AG08395 (cell line): ENCODE data around the gene PPP2R5D.
A peak's percentile ranks its signal among the peaks of the same experiment; 100 is the strongest.

ENCODE experiments used
- DNase-seq: peaks from one replicate; pipeline ENCODE4 v3.0.0; 2012; ENCODE audit warnings: mixed read lengths, low spot score

PPP2R5D gene

GRCh38 chr6:42963855-42964605 lies 20.3 kb upstream of the PPP2R5D start:
- peak; percentile 52 for DNase-seq

DNA sequence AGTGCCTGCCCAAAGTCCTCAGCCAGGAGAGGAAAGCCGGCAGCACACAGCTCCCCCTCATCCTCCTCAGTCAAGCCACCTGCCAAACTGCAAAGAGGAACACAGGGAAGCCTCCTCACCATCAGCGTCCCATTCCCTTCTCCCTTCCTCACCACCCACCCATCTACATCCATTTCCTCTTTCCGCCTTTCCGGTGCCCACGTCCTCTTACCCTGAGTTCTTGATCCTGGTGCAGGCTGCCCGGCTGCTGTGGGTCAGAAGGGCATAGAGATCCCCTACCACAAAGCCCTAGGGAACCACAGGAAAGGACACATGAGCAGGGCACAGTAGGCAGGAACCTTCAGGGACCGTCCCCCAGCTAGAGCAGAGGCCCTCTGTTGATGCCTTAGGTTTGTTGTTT lies 17.8 kb upstream of the PPP2R5D start:
- no peak for DNase-seq

DNA sequence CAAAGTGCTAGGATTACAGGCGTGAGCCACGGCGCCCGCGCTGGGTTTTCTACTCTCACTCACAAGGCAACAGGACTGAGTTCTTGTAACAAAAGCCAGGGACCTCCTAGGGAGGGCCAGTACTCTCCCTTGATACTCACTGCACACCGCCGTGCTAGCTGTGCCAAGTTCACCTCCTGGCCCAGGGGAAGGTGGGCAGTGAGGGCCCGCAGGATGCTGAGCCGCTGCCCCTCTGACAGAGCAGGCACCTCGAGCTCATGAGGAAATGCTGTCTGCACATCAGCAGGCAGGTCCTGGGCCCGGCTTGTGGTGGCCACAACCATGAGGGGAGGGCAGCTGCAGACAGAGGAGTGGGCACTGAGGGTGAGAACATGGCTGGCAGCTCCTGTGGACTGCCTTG lies 17.1 kb upstream of the PPP2R5D start:
- DNase-seq, result no peak

GRCh38 chr6:42968126-42968701 lies 16.2 kb upstream of the PPP2R5D start:
- no peak for DNase-seq

DNA sequence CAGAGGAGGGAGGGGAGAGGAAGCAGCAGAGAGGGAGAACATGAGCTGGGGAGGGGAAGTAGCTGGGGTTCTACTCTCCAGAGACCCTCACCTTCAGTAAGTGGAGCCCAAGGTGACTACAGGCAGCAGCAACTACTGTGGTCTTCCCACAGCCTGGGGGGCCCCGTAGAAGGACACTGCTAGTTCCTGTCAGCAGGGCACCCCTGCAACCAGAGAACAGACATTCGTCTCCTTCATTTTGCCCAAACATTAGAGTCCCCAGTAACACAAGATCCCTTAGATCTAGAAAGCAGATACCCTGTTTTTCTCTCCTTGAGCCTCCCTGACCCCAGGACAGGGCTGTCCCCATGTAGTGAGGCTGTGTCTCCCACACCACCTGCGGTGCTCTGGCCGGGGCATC lies 15.6 kb upstream of the PPP2R5D start:
- DNase-seq, result no peak

DNA sequence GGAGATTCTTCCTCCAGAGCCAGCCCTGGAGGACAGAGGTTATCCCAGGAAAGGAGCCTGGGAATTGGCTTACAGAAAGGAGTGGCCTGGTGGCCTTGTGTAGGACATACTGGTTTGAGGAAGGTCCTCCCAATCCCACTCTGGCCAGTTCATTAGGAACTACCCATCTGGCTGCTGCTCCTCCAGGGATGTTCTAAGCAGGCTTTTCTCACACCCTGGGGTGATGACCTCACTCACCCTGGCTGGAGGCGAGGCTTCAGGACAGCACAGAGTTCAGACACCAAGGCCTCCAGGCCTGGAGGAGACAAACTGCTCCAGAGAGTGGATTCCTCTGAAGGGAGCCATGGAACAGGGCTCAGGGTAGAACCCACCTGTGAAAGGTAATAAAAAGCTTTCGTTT lies 14.9 kb upstream of the PPP2R5D start:
- DNase-seq, result no peak

DNA sequence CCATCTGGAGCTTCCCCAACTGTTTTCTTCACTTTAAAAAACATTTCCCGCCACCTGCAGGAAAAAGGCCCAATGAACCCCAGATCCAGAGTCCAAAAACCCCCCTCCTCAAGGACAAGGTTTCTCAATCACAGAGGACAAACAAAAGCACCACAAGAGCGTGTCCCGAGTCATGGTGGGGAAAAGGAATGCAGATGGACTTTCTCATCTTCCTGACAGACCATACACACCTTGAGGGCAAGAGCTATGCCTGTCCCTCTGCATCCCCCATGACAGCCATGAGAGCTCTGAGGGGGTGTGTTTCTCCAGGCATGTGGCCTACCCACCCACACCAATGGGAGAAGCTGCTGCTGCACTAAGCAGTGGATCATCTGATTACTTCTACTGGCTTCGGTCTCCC lies 14.4 kb upstream of the PPP2R5D start:
- DNase-seq, result no peak

GRCh38 chr6:42970871-42971612 lies 13.3 kb upstream of the PPP2R5D start:
- DNase-seq, result peak; percentile 35

- DNase-seq, result no peak
Observed at GRCh38 chr6:42971746-42972327, 12.5 kb upstream of the PPP2R5D start.

DNA sequence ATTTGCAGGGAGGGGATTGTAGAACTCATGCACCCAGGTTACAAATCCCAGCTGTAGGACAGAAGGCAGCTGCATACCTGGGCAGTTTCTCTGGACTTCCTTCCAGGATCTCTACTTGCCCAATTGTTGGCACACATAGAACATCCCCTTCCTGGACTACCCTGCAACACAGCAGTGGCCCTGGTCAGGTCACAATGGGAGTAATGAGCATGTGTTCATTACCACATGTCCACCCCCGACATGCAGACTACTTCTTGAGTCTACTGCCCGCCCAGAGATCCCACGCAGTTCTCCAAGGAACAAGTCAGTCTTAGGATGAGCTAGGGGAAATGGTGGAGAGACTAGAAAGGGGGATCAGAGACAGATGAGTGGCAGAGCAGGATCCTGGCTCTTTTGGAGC lies 10.4 kb upstream of the PPP2R5D start:
- DNase-seq, result no peak

GRCh38 chr6:42974919-42975505 lies 9.4 kb upstream of the PPP2R5D start:
- DNase-seq, result no peak

DNA sequence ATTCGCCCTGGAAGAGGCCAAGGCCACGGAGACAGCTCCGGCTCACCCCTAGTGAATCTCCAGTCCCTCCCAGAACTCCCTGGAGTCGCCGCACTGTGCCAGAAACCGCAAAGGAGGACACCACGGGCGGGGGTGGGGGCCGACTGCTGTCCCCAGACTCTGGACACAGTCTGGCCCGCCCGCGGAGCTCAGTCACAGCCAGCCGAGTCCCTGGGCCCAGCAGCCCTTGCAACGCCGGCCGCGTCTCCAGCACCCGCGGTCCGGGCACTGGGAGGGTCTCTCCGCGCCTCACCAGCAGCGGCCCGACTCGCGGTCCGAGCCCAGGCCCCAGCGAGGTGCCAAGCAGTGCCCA lies 5.9 kb upstream of the PPP2R5D start:
- DNase-seq, result peak; percentile 61

DNA sequence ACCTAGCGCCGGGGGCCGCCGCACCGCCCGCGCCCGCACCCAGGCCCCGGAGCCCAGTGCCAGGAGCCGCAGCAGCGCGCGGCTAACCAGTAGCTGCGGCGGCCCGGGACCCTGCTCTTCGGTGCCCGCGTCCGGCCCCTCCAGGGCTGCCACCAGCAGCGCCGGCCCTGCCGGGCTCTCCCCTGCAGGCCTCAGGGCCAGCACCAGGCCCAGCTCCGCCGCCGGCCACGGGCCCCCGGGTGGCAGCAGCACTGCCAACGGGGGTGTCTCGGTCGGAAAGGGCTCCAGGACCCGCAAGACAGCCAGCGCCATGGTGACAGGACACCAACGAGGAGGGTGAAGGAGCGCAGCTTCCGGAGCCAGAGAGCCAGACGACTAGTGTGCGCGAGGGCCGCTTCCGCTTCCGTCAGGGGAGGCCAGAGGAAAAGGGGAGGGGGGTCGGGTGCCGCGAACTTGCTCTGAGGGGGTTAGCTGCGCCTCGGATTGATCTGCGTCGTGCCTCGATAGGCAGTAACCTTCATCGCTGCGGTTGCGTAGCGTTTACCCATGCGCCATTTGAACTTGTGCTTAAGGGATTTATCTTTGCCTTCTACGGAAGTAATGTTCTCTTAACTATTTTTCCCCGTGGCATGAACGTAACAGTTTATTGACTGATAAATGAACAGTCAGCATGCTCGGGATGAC lies 5.4 kb upstream of the PPP2R5D start, which contains the start of gene PEX6:
Gene PEX6 (minus strand): TSS at position 343 of the 684 bp plus-strand sequence. CDS start 31 bp downstream, at position 312.
- DNase-seq, result peak; percentile 81

DNA sequence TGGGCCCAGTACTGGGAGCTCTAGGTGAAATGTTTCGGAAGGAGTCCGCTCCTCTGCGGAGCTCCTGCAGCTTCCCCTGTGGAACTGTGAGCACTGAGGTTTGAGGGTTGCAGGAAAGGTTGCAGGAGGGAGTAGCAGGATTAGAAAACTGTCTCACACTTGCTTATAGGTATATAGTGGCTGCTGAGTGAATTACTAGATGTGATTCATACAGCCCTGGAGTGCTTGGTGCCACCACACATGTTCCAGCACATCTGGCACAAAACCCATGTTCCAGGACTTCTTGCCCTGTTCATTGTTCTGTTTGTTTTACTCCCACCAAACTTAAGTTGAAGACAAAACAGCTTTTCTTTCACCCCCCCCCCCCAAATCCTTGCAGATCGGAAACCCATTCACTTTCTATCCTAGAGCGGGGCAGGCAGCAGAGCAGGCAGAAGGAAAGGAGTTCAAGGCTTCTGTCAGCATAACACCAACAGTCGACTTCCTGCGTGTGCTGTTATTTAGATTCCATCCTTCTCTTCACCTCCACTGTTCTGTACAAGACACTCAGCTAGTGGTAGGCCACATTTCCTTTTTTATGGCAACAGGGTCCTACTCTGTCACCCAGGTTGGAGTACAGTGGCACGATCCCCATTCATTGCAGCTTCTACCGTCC lies 4.7 kb upstream of the PPP2R5D start:
- peak; percentile 48 for DNase-seq

DNA sequence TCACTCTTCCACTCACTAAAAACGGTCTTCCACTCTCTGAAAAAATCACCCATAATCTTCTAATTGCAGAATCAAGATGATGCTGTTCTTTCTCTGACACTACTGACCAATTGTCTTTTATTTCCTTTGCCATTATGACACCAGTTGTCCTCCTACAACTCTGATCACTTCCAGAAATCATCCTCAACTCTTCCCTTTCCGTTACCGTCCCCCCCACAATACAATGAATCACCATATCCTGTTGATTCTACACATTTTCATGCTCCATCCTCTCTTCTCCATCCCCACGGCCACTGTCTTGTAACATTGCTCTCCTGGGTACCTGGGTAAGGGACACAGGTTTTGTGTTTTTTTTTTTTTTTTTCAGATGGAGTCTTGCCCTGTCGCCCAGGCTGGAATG lies 2.5 kb upstream of the PPP2R5D start:
- DNase-seq, result no peak

DNA sequence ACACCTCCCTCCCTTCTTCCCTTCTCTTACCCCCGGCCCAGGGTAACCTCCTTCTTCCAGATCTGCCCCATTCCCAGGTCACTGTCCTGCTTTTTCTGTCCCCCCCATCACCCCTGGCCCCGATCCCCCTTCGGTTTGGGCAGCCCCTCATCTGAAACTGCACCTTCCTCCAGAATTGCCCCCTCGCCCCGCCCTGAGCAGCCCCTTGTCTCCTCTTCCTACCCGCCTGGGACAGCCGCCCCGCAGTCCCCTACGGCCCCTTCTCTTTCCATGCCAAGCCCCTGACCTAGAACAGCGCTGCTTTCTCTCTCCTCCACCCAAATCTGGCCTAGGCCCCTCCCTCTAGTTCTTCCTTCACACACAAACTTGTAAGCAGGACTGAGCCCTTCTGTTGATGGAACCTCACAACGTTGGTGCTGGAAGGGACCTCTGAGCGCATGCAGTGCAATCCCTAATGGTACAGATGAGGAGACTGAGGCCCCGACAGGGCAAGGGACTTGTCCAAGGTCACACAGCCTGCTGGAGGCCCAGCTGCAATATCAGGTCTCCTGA lies 630 bp downstream of the PPP2R5D start:
- DNase-seq, result no peak

- DNase-seq, result no peak
Observed at GRCh38 chr6:42987533-42988451, 3.4 kb downstream of the PPP2R5D start.

DNA sequence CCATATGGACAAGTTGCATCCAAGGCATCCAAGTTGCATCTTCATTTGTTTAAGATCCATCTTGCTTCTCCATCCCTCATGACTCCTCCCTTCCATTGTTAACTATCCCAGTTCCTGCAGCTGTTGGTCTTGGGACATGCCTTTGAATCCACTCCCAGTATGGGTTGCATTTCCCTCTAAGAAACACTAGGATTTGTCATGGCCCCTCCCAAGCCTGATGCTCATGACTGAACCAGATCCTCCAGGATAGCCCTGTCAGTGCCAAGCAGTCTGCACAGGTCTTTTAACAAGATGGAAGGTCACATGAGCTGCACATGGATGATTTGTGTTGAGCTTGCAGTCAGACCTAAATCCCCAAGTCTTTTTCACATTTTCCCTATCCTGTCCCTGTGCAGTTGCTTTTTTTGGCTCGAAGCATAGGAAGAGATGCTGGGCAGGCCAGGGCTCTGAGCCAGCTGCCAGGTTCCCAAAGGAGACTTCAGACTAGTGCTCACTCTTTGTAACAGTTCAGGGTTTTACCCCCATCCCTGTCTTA lies 4.2 kb downstream of the PPP2R5D start:
- peak; percentile 30 for DNase-seq

- no peak for DNase-seq
Observed at GRCh38 chr6:42989923-42990322, 5.6 kb downstream of the PPP2R5D start.

DNA sequence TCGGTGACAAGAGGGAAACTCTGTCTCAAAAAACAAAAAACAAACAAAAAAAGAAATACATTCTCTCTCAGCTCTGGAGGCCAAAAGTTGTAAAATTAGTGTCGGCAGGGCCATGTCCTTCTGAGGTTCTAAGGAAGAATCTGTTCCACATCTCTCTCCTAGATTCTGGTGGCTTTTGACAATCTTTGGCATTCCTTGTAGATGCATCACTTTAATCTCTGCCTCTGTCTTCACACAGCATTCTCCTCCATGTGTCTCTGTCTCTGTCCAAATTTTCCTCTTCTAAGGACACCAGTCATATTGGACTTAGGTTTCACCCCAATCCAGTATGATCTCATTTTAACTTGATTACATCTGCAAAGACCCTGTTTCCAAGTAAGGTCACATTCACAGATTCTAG lies 9.1 kb downstream of the PPP2R5D start:
- peak; percentile 38 for DNase-seq
